Sigmoid colon (tissue), 7 donors: Measurements from ENCODE around the gene NRXN3. TPM values are rescaled to one million over a fixed set of nuclear protein-coding genes. Genes with fewer than 3 reads are reported as not detected.
"Not testable (repeated sequence)": the region's sequence is repeated elsewhere in the genome, so short reads cannot be mapped to it uniquely, and the experiment has no call there.

Source experiments
- DNase-seq: peaks from one replicate; pipeline ENCODE4 v3.0.0-alpha.2; 2019
- H3K27ac ChIP-seq, 4 donors: fragments of 200-600 bp; sonication (generic); one replicate each; pipeline ENCODE4 v1.5.1; 2016 to 2019; ENCODE audit warnings: mild to moderate bottlenecking in 1 of 4
- H3K27me3 ChIP-seq, 3 donors: fragments of 200-600 bp; sonication (generic); one replicate each; pipeline ENCODE4 v1.5.1; 2019; ENCODE audit warnings: mild to moderate bottlenecking in 1 of 3
- H3K36me3 ChIP-seq, 4 donors: fragments of 200-600 bp; sonication (generic); one replicate each; pipeline ENCODE4 v1.5.1; 2016 to 2019
- H3K4me1 ChIP-seq, 4 donors: fragments of 200-600 bp; sonication (generic); one replicate each; pipeline ENCODE4 v1.5.1; 2017 to 2019
- H3K4me3 ChIP-seq, 4 donors: fragments of 200-600 bp; sonication (generic); one replicate each; pipeline ENCODE4 v1.5.1; 2017 to 2019; ENCODE audit warnings: mild to moderate bottlenecking in 2 of 4, moderate library complexity in 1 of 4
- H3K9me3 ChIP-seq, 4 donors: fragments of 200-600 bp in 3 of 4; sonication (generic) in 3 of 4; one replicate each; pipeline versions ENCODE4 v1.5.1 to v1.6.1; 2013 to 2019
- CTCF ChIP-seq, 4 experiments: fragments of 450-650 bp in 3 of 4; fragments of 200-600 bp in 1 of 4; IDR thresholded peaks; one replicate each; pipeline ENCODE4 v1.5.1; 2016 to 2019; ENCODE audit warnings: antibody characterized with exemption in 4 of 4, mild to moderate bottlenecking in 3 of 4, moderate library complexity in 2 of 4
- EP300 ChIP-seq, 4 donors: sonication (generic); formaldehyde crosslinking; IDR thresholded peaks; one replicate each; pipeline ENCODE4 v1.6.1; 2017; ENCODE audit warnings: antibody characterized with exemption in 4 of 4
- POLR2A ChIP-seq, 2 donors: fragments of 450-650 bp; IDR thresholded peaks; one replicate each; pipeline ENCODE4 v1.6.1; 2016; ENCODE audit warnings: antibody characterized with exemption in 2 of 2, mild to moderate bottlenecking in 2 of 2, moderate library complexity in 2 of 2
- POLR2AphosphoS5 ChIP-seq, 4 donors: sonication (generic); formaldehyde crosslinking; IDR thresholded peaks; one replicate each; pipeline ENCODE4 v1.6.1; 2017; ENCODE audit warnings: antibody characterized with exemption in 4 of 4
- WGBS, 2 donors: extraction: QIAGEN DNeasy Blood & Tissue Kit; methylation state at CpG; one replicate each; pipeline ENCODE4 v1.1.7; 2013; 5-methylcytosine and 5-hydroxymethylcytosine counted together
- intact Hi-C: fragments of 100-400 bp; cut with DNase I; formaldehyde crosslinking; loops from one replicate; pipeline ENCODE4 v1.15.1; 2023
- polyA plus RNA-seq, 3 donors: library from polyadenylated mRNA; stranded (reverse); fragments of 200-250 nt; gene quantifications; one replicate each; pipeline ENCODE4 v1.2.3, GENCODE V29; 2013
- total RNA-seq, 4 donors: library from RNA; depleted of rRNA; stranded (reverse); fragments of >200 nt; gene quantifications; one replicate each; pipeline ENCODE4 v1.1.0, GENCODE V29; 2016
- donor health status: healthy with polysubstance abuse.
- donor health status: Bipolar disorder and iron deficiency.
- donor health status: healthy.

NRXN3 gene
- total and polyA plus RNA-seq, 7 donors = 0.23 to 46.3 (median 23.2) TPM

- intact Hi-C loops = no loop called here
- WGBS, 2 donors = 56 to 70% methylated on average over 2 of the region's 2 CpGs
- DNase-seq = no peak
- Histone ChIP-seq H3K27ac (no peak overlapping the region), H3K36me3 (no peaks in the 10 kb centered on the region), H3K27me3 (no peaks in the 10 kb centered on the region), H3K4me3 (no peak overlapping the region), H3K4me1 (no peaks in the 10 kb centered on the region), H3K9me3 (no peaks in the 10 kb centered on the region)
- TF ChIP-seq POLR2A (IDR thresholded peaks at IDR 0.05) (no peak), EP300 (IDR thresholded peaks at IDR 0.05) (no peak), CTCF (IDR thresholded peaks at IDR 0.05) (no peak), POLR2AphosphoS5 (IDR thresholded peaks at IDR 0.05) (no peak)
Measured at GRCh38 chr14:78534141-78534540, 364.0 kb downstream of the NRXN3 start.

DNA sequence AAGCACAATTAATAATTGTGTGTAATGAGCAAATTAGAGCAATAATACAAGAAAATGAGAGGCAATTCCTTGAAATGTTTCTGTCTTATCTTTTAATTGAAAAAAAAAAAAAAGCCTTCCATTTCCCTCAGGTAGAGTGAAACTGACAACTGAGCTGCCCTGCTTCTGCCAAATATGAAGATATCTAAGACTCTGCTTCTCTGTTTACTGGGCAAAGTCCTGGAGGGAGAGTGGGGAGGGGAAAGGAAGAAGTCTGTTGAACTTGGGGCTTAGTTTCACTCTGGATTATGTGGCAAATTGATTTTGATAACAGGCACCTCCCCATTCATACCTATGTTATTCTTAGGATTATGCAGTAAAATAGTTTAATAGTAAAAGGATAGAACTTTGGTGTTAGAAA lies 364.9 kb downstream of the NRXN3 start:
- TF ChIP-seq POLR2A (IDR thresholded peaks at IDR 0.05) (no peak), POLR2AphosphoS5 (IDR thresholded peaks at IDR 0.05) (no peak), CTCF (IDR thresholded peaks at IDR 0.05) (no peak), EP300 (IDR thresholded peaks at IDR 0.05) (no peak)
- Histone ChIP-seq H3K27ac (no peak overlapping the region), H3K27me3 (no peaks in the 10 kb centered on the region), H3K36me3 (no peaks in the 10 kb centered on the region), H3K4me1 (no peaks in the 10 kb centered on the region), H3K9me3 (no peaks in the 10 kb centered on the region), H3K4me3 (no peak overlapping the region)
- intact Hi-C loops = no loop called here
- DNase-seq = no peak

DNA sequence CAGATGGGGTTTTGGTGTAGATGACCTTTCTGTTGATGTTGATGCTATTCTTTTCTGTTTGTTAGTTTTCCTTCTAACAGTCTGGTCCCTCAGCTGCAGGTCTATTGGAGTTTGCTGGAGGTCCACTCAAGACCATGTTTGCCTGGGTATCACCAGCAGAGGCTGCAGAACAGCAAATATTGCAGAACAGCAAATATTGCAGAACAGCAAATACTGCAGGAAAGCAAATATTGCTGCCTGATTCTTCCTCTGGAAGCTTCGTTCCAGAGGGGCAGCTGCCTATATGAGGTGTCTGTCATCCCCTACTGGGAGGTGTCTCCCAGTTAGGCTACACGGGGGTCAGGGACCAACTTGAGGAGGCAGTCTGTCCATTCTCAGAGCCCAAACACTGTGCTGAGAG lies 371.6 kb downstream of the NRXN3 start:
- H3K9me3 ChIP-seq, DNase-seq, H3K36me3 ChIP-seq, H3K27ac ChIP-seq, intact Hi-C loops, H3K27me3 ChIP-seq, H3K4me1 ChIP-seq, H3K4me3 ChIP-seq: not testable (repeated sequence)
- 66 to 80% methylated on average over 2 of the region's 2 CpGs for WGBS, 2 donors

DNA sequence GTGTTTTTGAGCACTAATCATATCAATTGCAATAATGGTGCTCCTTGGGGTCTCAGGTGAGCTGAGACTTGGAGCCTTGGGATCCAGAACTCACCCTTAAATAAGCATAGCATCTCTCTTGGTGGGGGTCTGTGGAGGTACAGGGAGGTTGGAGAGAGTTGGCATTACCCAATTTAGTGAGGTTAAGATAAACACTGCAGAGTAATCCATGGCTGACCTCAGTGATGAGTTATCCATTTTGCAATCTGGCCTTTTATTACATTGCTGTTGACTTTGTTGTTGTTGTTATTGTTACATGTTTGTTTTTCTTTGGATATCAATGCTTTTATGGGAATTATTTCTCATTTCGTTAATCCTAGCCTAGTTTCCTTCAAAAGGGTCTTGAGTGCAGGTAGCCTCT lies 373.3 kb downstream of the NRXN3 start:
- 23 to 55% methylated on average over 1 of the region's 1 CpG for WGBS, 2 donors
- H3K9me3 ChIP-seq = no peaks in the 10 kb centered on the region
- H3K4me3 ChIP-seq = no peak overlapping the region
- intact Hi-C loops = no loop called here
- no peak for DNase-seq
- no peak overlapping the region for H3K27ac ChIP-seq
- H3K36me3 ChIP-seq = no peaks in the 10 kb centered on the region
- H3K27me3 ChIP-seq = no peaks in the 10 kb centered on the region
- TF ChIP-seq POLR2A (IDR thresholded peaks at IDR 0.05) = no peak
- no peak for TF ChIP-seq EP300 (IDR thresholded peaks at IDR 0.05)
- no peak for TF ChIP-seq CTCF (IDR thresholded peaks at IDR 0.05)
- TF ChIP-seq POLR2AphosphoS5 (IDR thresholded peaks at IDR 0.05) = no peak
- no peaks in the 10 kb centered on the region for H3K4me1 ChIP-seq

DNA sequence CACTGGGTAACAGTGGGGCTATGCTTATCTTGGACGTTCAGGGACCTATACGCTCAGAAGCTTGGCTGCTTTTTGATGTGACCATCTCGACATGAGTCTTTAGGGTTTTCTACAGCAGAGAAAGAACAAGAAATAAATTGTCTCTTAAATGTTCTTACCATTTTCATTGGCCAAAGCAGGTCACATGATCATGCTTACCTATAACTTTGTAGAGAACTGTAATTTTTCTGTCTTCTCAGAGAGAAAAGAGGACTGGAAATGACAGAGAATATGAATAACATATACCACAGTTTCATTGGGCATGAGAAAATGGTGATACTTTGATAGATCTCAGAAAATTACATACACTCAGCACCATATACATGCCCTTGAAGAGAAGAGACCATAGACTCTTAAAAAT lies 390.9 kb downstream of the NRXN3 start:
- no peaks in the 10 kb centered on the region for H3K4me1 ChIP-seq
- DNase-seq = no peak
- WGBS, 2 donors = 66 to 85% methylated on average over 3 of the region's 3 CpGs
- H3K27me3 ChIP-seq = no peaks in the 10 kb centered on the region
- intact Hi-C loops = no loop called here
- no peak overlapping the region for H3K27ac ChIP-seq
- no peak overlapping the region for H3K4me3 ChIP-seq
- TF ChIP-seq CTCF (IDR thresholded peaks at IDR 0.05) (no peak), POLR2AphosphoS5 (IDR thresholded peaks at IDR 0.05) (no peak), EP300 (IDR thresholded peaks at IDR 0.05) (no peak), POLR2A (IDR thresholded peaks at IDR 0.05) (no peak)
- no peaks in the 10 kb centered on the region for H3K9me3 ChIP-seq
- H3K36me3 ChIP-seq = no peaks in the 10 kb centered on the region
